Fibroblast of the aortic adventitia (primary cell): Measurements from ENCODE around the gene FAM181A. TPM values are rescaled to one million over a fixed set of nuclear protein-coding genes. Genes with fewer than 3 reads are reported as not detected.
A peak's percentile ranks its signal among the peaks of the same experiment; 100 is the strongest.

Experiments used
- DNase-seq: peaks from one replicate; pipeline ENCODE4 v3.0.0-alpha.2; 2010; ENCODE audit warnings: low read depth
- H3K4me3 ChIP-seq: 2 replicates; pipeline ENCODE4 v1.5.1; 2011; ENCODE audit warnings: low read depth, mild to moderate bottlenecking, control low read depth, low read length, moderate library complexity
- total RNA-seq: library from RNA; depleted of rRNA; stranded (reverse); fragments of >200 nt; gene quantifications from 2 replicates; pipeline ENCODE4 v1.2.3, GENCODE V29; 2012; ENCODE audit warnings: low replicate concordance
- TF ChIP-seq, protein P1 (sequence below): IDR thresholded peaks from 2 replicates; pipeline ENCODE4 v1.5.1; 2011; ENCODE audit warnings: mild to moderate bottlenecking, low read length, control low read depth, inconsistent platforms; ENCODE audit not compliant: insufficient read depth

Gene FAM181A
- total RNA-seq, 1 donor: not detected

DNA sequence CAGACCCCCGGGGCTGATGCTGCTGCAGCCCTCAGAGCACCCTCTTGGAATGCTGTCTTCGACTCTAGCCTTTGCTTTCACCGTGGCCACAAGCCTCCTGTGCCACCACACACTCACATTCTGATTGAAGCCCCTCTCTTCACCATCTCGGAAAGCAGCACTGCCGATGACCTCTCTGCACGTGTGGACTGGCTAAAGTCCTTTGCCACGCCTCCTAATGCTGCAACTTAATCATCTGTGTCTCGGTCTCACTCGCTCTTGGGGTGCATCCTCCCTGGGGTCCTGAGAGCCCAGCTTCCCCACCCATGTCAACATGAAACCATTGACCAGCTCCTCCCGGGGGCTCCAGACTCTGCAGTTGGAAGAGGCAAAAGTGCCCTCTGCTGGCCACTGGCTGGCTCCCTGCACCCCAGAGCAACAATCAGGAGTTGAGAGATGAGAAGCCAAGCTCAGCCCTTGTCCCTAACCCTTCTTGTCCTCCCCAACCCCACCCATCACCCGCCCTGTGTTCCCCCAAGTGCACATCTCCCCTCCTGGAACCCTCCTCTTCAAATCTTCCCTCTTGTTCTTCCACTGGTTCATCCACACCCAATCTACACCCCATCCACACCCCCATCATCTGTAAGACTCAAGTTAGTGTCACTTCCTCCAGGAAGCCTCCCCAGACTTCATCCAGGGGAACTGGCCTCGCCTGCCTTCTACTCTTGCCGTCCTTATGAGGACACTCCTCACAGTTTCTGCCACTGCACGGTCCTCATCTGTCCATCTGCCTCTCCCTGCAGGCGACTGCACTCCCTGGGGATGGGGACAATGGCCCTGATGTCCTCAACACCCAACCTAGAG lies 23.6 kb upstream of the FAM181A start:
- H3K4me3 ChIP-seq: no peak overlapping the region
- no peak for DNase-seq
- TF ChIP-seq, protein P1, sequence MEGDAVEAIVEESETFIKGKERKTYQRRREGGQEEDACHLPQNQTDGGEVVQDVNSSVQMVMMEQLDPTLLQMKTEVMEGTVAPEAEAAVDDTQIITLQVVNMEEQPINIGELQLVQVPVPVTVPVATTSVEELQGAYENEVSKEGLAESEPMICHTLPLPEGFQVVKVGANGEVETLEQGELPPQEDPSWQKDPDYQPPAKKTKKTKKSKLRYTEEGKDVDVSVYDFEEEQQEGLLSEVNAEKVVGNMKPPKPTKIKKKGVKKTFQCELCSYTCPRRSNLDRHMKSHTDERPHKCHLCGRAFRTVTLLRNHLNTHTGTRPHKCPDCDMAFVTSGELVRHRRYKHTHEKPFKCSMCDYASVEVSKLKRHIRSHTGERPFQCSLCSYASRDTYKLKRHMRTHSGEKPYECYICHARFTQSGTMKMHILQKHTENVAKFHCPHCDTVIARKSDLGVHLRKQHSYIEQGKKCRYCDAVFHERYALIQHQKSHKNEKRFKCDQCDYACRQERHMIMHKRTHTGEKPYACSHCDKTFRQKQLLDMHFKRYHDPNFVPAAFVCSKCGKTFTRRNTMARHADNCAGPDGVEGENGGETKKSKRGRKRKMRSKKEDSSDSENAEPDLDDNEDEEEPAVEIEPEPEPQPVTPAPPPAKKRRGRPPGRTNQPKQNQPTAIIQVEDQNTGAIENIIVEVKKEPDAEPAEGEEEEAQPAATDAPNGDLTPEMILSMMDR: peak; percentile 28

DNA sequence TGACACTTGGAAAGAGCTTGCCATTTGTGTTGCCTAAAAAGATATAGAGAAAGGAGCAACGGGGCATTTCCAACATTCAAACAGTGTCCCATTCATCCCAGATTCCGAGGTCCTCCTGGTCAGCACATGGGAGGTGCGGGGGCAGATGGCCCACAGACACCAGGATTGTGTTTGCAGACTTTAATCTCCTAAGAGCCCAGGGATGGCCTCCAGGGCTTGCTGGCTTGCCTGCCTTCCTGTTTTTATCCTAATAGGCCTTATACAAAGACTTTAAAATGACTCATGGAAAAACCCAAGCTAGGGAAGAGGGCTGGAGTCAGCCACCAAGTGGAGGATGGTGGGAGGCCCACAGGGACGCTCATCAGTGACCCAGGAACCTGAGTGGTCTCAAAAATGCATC lies 21.5 kb upstream of the FAM181A start:
- H3K4me3 ChIP-seq: no peak overlapping the region
- TF ChIP-seq, protein P1: no peak
- no peak for DNase-seq

DNA sequence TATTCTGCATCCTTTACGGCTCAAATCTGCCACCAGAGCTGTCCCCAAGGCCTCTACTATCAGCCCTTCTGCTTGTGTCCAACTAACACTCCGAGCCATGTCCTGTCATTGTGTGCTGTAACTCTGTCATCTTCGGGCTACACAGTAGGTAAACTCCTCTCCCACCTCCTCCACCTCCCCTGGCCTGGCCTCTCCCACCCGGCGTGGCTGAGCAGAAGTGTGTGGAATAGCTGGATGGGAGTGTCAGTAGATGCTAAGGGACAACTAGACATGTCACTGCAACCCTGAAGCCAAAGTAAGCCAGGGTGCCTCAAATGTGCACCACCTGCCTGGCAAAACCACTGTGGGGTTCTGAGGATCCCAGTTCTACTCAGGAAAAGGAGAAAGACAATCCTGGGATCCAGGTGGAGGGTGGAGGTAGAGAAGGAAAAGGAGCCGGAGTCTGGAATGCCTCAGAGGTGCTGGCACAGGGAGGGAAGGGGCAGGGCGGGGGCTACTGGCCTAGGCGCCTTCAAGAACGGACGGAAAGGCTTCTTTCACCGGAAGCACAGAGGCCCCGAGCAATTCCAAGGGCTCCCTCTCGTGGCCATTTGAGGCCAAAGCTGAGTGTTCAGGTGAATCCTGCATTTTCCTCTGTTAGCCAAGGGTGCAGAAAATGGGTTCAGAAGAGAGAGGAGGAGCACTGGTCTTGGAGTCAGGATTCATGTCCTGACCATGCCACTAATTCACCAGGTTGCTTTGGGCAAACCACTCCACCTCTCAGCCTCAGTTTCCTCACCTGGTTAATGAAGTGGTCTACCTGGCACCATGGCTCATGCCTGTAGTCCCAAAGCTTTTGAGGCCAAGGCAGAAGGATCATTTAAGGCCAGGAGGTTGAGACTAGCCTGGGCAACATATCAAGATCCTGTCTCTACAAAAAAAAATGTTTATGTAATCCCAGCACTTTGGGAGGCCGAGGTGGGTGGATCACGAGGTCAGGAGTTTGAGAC lies 20.5 kb upstream of the FAM181A start:
- no peak overlapping the region for H3K4me3 ChIP-seq
- TF ChIP-seq, protein P1: peak; percentile 56
- DNase-seq: peak; percentile 17

DNA sequence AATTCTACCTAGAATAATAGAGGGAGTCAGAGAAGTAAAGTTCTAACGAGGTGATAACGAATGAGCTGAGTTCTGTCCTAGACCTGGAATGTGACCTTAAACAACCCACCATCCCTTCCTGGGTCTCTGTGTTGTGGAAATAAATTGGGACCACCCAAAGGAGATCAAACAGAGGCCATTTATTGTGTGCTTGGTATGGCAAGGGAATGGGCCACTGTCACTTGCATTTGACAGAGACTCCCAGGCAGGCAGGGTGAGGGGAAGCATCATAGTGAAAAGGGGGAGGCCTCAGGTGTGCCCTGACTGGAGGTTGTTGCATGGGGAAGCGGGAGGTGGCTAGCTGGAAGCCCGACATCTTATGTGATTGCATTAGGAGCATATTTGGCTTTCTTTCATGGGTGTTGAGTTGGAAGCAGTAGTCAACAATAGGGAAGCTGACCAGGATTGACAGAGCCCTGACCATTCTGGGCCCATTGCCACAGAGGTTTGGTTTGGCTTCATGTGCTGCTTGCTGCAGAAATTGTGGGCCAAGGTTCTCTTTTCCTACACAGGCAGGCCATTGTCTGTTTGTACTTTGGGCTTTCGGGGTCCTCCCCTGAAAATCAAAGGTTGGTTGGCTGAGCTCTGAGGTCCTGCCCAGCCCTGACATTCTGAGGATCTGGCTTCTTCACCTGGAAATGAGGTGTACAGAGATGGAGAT lies 17.6 kb upstream of the FAM181A start:
- no peak overlapping the region for H3K4me3 ChIP-seq
- TF ChIP-seq, protein P1: no peak
- DNase-seq: peak; percentile 67

DNA sequence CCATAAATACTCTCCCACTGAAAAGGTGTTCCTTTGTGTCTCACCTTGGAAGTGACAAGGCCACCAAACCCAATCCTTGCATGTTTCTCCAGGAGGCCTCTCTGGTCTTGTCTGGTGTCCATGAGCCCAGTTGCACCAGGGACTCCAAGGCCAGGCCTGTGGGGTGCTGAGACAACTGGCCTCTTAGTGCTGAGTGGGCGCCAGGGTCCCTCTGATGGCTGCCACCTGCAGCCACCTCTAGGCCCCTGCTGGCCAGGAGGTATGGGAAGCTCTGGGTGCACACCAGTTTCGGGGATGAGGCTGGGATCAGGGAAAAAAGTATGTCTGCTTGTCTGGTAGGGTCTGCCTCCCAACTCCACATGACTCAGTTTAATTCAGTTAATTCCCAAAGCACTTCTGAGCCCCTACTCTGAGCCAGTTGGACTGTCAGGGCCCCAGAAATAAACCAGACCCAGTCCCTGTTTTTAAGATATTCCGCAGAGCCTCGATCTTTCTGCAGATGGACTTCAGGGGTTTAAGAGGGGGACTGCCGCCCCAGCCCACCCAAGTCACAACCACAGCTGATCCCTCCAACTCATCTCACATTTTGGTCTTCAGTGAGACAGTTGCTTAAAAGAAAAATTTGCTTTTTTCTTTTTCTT lies 15.0 kb upstream of the FAM181A start:
- TF ChIP-seq, protein P1: no peak
- DNase-seq: no peak
- H3K4me3 ChIP-seq: no peak overlapping the region

DNA sequence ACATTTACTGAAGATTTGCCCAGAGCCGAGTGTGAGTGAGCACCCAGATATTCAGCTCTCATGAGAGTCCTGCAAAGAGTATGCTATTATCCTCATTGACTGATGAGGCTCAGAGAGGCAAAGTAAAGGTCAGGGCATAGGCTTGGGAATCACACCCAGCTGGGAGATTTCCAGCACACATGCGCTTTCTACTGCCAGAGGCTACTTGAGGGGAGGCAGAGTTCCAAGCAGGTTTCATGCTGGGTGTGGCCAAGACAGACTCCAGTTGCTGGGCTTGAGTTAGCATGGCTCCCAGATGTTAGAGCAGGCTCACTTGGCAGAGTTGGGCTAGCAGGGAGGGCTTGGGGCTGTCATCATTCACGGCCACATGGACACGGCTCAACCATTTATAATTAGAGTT lies 14.4 kb upstream of the FAM181A start:
- DNase-seq: peak; percentile 31
- TF ChIP-seq, protein P1: no peak
- H3K4me3 ChIP-seq: no peak overlapping the region
